ENCODE measurements around the gene STAT3. TPM values are rescaled to one million over a fixed set of nuclear protein-coding genes. Genes with fewer than 3 reads are reported as not detected.
"Not testable (repeated sequence)": the region's sequence is repeated elsewhere in the genome, so short reads cannot be mapped to it uniquely, and the experiment has no call there.

The STAT3 gene
- polyA plus RNA-seq, 2 of the 4 experiments (the other 2 are of a cell fraction): 72.8 to 97.8 TPM

DNA sequence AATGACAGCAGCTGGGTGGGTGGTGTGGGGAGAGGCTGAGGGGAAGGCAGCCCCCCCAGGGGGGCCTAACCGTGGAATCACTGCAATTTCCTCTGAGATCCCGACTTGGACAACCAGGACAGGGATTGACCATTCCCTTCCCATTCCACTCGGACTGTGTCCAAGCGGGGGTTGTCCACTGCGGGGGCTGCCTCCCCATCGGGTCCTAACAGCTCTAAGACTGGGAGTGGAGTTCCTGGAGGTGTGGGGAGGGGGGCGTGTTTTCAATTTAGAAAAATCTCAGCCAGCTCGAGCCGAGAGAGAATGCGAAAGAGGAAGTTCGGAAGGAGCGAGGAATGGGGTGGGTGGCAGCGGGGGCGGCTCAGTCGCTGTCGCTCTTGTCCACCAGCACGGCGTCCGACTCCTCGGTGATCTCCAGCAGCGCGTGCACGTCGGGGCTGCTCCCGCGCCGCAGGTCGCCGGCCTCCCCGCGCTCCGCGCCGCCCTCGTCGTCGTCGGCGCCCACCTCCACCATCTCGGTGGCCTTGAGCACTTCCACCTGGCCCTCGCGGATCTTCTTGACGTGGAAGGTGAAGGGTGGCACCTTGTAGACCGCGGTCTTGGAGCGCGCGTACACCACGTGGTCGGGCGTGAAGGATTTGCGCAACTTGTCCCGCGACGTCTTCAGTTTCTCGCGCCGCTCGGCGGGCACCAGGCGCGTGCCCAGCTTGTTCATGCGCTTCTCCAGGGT, 16.2 kb upstream of the STAT3 start (continued):
- TF ChIP-seq, protein P1, sequence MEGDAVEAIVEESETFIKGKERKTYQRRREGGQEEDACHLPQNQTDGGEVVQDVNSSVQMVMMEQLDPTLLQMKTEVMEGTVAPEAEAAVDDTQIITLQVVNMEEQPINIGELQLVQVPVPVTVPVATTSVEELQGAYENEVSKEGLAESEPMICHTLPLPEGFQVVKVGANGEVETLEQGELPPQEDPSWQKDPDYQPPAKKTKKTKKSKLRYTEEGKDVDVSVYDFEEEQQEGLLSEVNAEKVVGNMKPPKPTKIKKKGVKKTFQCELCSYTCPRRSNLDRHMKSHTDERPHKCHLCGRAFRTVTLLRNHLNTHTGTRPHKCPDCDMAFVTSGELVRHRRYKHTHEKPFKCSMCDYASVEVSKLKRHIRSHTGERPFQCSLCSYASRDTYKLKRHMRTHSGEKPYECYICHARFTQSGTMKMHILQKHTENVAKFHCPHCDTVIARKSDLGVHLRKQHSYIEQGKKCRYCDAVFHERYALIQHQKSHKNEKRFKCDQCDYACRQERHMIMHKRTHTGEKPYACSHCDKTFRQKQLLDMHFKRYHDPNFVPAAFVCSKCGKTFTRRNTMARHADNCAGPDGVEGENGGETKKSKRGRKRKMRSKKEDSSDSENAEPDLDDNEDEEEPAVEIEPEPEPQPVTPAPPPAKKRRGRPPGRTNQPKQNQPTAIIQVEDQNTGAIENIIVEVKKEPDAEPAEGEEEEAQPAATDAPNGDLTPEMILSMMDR (IDR thresholded peaks at IDR 0.05): no peak
- no peak for TF ChIP-seq HOXA7 (CRISPR knock-in tag; IDR thresholded peaks at IDR 0.05)
- TF ChIP-seq HDAC2 (IDR thresholded peaks at IDR 0.05): no peak

DNA sequence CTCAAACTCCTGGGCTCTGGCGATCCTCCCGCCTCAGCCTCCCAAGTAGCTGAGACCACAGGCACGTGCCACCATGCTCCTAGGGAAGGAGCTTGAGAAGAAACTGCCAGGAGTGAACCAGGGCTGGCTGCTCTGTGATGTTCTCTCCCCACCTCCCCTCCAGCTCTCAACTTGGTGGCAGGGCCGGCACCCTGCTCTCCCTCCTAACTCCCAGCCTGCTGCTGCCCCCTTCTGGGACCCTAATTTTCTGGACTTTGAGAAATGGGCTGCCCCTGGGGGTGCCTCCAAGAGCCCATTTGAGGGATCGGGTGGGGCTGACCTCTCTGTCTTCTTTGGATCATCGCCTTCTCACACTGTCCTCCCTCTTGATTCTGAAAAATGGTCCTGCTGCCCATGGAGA, 14.9 kb upstream of the STAT3 start:
- Histone ChIP-seq H3K4me3 (no peak overlapping the region), H3K4me2 (no peak overlapping the region), H3K27ac (peak overlapping the region in 1 of 2 experiments; percentile 58; a peak in 3 of 6 replicates), H3K4me1 (peaks cover 69% of the 10 kb centered on the region), H3K9me3 (no peaks in the 10 kb centered on the region)
- ChIA-PET CTCF (interaction anchor here (0.6 to 33.2 kb wide), 17 partner anchors 9 to 180 kb away, joined by 3 to 1360 read pairs (median 5); partner anchors contain the start of genes CAVIN1, STAT3 and STAT5A), POLR2A (interaction anchor here (0.6 to 1.2 kb wide), 3 partner anchors 15 to 181 kb away, joined by 3 to 7 read pairs (median 3); partner anchors contain the start of gene STAT3)
- ATAC-seq: no peak
- no peak for DNase-seq (ENCODE audit: low read depth in 1 of 2, low spot score in 1 of 2)
- no peak for TF ChIP-seq CBX8 (IDR thresholded peaks at IDR 0.05)
- TF ChIP-seq SMC3 (IDR thresholded peaks at IDR 0.05): peak; percentile 60; the same call in 2 of the 3 replicates
- TF ChIP-seq, protein P1 (IDR thresholded peaks at IDR 0.05): peak; percentile 45
- peak; percentile 66 to 75 for TF ChIP-seq RAD21 (conservative IDR thresholded peaks at IDR 0.05 in 1 of 2, IDR thresholded peaks at IDR 0.05 in 1 of 2)
- WGBS (ENCODE audit: missing lambda C conversion rate): 87% methylated on average over 6 of the region's 6 CpGs
- no peak for FAIRE-seq

DNA sequence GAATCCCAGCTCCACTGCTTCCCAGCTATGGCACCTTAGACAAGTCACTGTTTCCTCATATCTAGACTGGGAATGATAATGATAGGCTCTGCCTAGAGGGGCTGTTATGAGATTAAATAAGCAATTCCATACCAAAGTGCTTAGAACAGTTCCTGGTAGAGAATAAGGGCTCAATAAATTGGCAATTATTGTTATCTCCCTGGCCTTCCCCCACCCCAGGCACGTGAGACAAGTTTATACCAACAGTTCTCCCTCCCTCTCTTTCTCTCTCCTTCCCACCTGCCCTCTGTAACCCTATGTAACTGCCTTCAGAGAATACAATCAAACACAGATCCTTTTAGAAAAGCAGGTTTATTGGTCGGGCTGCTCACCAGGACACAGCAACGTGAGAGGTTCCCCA, 13.9 kb upstream of the STAT3 start:
- TF ChIP-seq, protein P2, sequence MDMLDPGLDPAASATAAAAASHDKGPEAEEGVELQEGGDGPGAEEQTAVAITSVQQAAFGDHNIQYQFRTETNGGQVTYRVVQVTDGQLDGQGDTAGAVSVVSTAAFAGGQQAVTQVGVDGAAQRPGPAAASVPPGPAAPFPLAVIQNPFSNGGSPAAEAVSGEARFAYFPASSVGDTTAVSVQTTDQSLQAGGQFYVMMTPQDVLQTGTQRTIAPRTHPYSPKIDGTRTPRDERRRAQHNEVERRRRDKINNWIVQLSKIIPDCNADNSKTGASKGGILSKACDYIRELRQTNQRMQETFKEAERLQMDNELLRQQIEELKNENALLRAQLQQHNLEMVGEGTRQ (IDR thresholded peaks at IDR 0.05): no peak
- TF ChIP-seq, protein P3, sequence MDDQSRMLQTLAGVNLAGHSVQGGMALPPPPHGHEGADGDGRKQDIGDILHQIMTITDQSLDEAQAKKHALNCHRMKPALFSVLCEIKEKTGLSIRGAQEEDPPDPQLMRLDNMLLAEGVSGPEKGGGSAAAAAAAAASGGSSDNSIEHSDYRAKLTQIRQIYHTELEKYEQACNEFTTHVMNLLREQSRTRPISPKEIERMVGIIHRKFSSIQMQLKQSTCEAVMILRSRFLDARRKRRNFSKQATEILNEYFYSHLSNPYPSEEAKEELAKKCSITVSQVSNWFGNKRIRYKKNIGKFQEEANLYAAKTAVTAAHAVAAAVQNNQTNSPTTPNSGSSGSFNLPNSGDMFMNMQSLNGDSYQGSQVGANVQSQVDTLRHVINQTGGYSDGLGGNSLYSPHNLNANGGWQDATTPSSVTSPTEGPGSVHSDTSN (IDR thresholded peaks at IDR 0.05): no peak
- TF ChIP-seq RFX5 (IDR thresholded peaks at IDR 0.05) (no peak), NFE2L2 (conservative IDR thresholded peaks at IDR 0.05; ENCODE audit: low read length) (no peak), CEBPB (IDR thresholded peaks at IDR 0.05) (no peak)
- Histone ChIP-seq H3K4me1 (peaks cover 61% of the 10 kb centered on the region), H3K9me3 (no peaks in the 10 kb centered on the region), H3K4me3 (no peak overlapping the region), H3K27ac (peak overlapping the region; percentile 7 to 58; a peak in 4 of 6 replicates), H3K4me2 (no peak overlapping the region)
- DNase-seq (ENCODE audit: low read depth in 1 of 2, low spot score in 1 of 2) (no peak), ATAC-seq (peak in 1 of 2 experiments; percentile 3; a peak in 1 of 6 replicates), FAIRE-seq (no peak)
- ChIA-PET POLR2A (no interaction called here), CTCF (interaction anchor here (0.6 to 33.2 kb wide), 13 partner anchors 8 to 528 kb away, joined by 3 to 1360 read pairs (median 5); partner anchors contain the start of genes CAVIN1, STAT3 and STAT5A)
- 59% methylated on average over 3 of the region's 3 CpGs for WGBS (ENCODE audit: missing lambda C conversion rate)

DNA sequence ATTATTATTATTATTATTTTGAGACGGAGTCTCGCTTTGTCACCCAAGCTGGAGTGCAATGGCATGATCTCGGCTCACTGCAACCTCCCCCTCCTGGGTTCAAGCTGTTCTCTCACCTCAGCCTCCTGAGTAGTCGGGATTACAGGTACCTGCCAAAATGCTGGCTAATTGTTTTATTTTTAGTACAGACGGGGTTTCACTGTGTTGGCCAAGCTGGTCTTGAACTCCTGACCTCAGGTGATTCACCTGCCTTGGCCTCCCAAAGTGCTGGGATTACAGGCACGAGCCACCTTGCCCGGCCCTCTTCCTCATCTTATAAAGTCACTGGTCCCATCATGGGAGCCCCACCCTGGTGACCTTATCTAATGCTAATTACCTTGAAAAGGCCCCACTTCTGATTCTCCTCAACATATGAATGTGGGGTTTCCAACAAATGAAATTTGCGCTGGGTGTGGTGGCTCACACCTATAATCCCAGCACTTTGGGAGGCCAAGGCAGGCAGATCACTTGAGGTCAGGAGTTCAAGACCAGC, 12.7 kb upstream of the STAT3 start:
- H3K27ac ChIP-seq: peak overlapping the region in 1 of 2 experiments; percentile 44; a peak in 3 of 6 replicates
- CTCF ChIA-PET: interaction anchor here (0.7 to 33.2 kb wide), 9 partner anchors 7 to 271 kb away, joined by 3 to 1360 read pairs (median 13); partner anchors contain the start of gene CAVIN1
- WGBS (ENCODE audit: missing lambda C conversion rate): 86% methylated on average over 8 of the region's 8 CpGs
- POLR2A ChIA-PET: interaction anchor here (0.6 kb wide), 1 partner anchor 61 kb away, joined by 4 read pairs; no protein-coding TSS in a partner anchor
- FAIRE-seq; DNase-seq (ENCODE audit: low read depth in 1 of 2, low spot score in 1 of 2); H3K9me3 ChIP-seq; H3K4me2 ChIP-seq; H3K4me3 ChIP-seq; ATAC-seq: not testable (repeated sequence)
- H3K4me1 ChIP-seq: peaks cover 51% of the 10 kb centered on the region
